ENCODE measurements around the gene TRMT10B.
"Not testable (repeated sequence)": the region's sequence is repeated elsewhere in the genome, so short reads cannot be mapped to it uniquely, and the experiment has no call there.

Gene TRMT10B

DNA sequence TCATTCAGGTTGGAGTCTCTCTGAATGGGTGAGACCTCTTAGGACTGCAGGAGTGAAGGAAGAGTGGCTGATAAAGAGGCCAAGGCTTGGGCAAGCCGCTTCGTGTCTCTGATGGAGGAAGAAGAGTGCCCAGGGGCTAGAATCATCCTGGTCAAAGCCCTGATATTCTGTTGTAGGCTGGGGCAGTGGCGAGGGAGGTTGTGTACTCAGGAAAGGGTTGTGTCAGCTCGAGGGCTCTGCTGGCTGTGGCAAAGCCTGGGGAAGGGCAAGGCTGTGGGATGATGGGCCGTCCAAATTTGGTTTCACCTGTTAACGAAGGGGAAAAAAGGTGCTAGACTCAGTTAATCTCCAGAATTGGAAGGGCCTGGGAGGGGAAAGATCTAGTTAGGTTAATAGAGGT lies 2.4 kb upstream of the TRMT10B start:
- DNase-seq (ENCODE audit: extremely low read depth in 1 of 2, low read depth in 1 of 2): no peak

DNA sequence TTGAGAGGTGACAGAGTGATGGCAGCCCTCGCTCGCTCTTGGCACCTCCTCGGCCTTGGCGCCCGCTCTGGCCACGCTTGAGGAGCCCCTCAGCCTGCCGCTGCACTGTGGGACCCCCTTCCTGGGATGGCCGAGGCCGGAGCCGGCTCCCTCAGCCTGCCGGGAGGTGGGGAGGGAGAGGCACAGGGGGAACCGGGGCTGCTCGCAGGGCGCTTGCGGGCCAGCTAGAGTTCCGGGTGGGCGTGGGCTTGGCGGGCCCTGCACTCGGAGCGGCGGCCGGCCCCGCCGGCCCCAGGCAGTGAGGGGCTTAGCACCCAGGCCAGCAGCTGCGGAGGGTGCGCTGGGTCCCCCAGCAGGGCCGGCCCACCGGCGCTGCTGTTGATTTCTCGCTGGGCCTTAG lies 1.9 kb upstream of the TRMT10B start:
- DNase-seq (ENCODE audit: extremely low read depth in 1 of 2, low read depth in 1 of 2): not testable (repeated sequence)

DNA sequence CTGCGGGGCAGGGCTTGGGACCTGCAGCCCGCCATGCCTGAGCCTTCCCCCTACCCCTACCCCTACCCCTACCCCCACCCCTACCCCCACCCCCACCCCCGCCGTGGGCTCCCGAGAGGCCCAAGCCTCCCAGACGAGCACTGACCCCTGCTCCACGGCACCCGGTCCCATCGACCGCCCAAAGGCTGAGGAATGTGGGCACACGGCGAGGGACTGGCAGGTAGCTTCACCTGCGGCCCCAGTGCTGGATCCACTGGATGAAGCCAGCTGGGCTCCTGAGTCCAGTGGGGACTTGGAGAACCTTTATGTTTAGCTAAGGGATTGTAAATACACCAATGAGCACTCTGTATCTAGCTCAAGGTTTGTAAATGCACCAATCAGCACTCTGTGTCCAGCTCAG lies 1.5 kb upstream of the TRMT10B start:
- not testable (repeated sequence) for DNase-seq (ENCODE audit: extremely low read depth in 1 of 2, low read depth in 1 of 2)

DNA sequence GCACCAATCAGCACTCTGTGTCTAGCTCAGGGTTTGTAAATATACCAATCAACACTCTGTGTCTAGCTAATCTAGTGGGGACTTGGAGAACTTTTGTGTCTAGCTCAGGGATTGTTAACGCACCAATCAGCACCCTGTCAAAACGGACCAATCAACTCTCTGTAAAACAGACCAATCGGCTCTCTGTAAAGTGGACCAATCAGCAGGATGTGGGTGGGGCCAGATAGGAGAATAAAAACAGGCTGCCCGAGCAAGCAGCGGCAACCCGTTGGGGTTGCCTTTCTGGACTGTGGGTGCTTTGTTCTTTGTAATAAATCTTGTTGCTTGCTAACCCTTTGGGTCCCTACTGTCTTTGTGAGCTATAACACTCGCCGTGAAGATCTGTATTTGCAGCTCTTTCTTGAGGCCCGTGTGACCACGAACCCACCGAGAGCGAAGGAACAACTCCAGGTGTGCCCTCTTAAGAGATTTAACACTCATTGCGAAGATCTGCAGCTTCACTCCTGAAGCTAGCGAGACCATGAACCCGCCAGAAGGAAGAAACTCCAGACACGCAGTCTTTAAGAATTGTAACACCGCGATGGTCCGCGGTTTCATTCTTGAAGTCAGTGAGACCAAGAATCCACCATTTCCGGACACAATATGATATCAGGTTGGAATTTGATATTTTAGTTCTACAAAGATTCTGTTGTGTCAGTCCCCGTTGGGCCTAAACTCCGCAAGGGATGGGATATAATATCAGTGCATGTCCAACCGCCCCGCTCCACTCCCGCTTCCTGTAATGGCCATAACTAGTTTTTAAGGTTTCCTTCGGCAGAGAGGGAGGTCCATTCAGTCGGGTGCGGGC lies 740 bp upstream of the TRMT10B start:
- DNase-seq (ENCODE audit: extremely low read depth in 1 of 2, low read depth in 1 of 2): no peak

DNA sequence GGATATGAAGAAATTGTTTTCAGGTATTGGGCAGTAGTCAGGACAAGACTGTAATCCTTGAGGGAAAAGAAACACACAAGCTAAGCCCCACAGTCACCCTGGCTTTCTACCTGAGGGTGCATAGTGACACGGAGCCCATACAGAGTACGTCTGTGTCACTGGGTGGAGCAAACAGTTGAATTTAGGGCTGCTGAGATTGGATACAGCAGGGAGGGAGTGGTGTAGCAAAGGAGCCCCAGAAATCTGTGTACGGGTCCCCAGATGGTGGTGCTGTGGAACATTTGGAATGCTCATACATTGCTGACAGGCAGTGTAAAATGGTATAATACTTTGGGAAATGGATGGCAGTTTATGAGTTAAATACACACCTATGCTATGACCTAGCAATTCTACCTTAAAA lies 5.1 kb downstream of the TRMT10B start:
- DNase-seq (ENCODE audit: extremely low read depth in 1 of 2, low read depth in 1 of 2): no peak

DNA sequence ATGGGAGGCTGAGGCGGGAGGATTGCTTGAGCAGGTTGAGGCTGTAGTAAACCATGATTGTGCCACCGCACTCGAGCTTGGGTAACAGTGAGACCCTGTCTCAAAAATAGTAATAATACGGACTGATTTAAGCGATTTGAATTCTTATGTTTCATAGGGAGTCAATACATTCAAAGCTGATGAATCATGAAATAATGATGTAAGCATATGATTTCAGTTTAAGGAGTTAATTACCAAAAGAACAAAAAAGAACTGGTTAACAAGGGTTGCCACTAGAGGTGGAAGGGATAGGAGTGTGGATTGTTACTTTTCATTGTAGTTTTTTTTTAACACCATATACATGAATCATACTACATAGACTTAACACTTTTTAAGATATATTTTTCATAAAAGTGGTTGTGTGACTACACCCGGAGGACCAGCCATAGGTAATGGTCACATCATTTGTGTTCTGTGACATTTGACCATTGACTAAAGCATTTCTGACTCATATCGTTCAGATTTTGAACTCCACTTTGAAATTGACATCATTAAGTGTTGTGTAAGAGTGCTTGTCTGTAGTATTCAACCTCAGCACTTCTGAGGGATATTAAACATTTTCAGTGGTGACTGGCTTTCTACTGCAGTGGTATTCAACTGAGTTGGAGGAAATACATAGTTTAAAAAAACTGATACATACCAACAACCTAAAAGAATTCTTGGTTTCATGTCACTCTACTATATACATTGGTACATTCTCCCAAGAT lies 7.0 kb downstream of the TRMT10B start:
- no peak for DNase-seq (ENCODE audit: extremely low read depth in 1 of 2, low read depth in 1 of 2)

DNA sequence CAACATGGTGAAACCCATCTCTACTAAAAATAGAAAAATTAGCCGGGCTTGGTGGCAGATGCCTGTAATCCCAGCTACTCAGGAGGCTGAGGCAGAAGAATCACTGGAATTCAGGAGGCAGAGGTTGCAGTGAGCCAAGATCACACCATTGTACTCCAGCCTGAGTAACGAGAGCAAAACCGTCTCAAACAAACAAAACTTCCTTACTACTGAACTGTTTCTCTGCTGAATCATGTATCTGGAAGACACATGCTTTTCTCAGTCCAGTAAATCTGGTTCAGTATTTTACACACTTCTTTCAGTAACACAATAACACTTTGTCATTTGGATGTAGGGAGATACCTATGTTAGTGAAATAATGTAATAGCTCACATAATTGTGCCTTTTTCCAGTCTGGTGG lies 7.9 kb downstream of the TRMT10B start:
- no peak for DNase-seq (ENCODE audit: extremely low read depth in 1 of 2, low read depth in 1 of 2)

DNA sequence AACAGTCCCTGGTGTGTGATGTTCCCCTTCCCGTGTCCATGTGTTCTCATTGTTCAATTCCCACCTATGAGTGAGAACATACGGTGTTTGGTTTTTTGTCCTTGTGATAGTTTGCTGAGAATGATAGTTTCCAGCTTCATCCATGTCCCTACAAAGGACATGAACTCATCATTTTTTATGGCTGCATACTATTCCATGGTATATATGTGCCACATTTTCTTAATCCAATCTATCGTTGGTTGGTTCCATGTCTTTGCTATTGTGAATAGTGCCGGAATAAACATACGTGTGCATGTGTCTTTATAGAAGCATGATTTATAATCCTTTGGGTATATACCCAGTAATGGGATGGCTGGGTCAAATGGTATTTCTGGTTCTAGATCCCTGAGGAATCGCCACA lies 11.7 kb downstream of the TRMT10B start:
- DNase-seq (ENCODE audit: extremely low read depth in 1 of 2, low read depth in 1 of 2): not testable (repeated sequence)

DNA sequence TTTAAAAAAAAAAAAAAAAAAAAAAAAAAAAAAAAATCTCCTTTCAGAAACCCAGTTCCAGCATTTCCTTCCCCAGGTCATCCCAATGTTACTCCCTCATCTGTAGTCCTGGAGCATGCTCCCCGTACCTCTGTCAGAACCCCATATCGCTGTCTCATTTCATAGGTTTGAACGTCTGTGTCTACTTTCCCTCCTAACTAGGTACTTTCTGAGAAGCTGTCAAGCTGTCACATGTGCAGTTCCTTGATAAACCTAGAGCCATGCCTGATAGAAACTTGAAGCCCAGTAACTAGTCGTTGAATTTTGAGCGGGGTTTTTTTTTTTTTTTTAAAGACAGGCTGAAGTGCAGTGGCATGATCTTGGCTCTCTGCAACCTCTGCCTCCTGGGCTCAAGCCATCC lies 15.7 kb downstream of the TRMT10B start:
- DNase-seq (ENCODE audit: extremely low read depth in 1 of 2, low read depth in 1 of 2): no peak

DNA sequence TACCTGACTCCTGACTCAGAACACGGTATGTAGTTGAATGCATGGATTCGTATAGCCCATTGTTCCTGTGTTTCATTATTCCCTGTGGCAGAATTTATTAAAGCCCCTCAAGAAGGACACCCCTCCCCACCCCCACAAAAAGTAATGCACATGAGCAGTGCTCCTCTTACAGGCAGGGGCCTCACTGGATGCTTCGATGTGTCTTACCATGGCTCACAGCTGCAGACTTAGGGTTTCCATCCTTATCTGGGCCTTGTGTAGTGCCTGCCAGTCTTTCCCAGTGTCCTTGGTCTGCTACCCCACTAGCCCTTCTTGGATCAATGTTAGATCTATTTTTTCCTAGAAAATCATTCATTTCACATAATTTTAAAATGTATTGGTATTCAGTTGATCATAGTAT lies 16.4 kb downstream of the TRMT10B start:
- DNase-seq (ENCODE audit: extremely low read depth in 1 of 2, low read depth in 1 of 2): no peak

DNA sequence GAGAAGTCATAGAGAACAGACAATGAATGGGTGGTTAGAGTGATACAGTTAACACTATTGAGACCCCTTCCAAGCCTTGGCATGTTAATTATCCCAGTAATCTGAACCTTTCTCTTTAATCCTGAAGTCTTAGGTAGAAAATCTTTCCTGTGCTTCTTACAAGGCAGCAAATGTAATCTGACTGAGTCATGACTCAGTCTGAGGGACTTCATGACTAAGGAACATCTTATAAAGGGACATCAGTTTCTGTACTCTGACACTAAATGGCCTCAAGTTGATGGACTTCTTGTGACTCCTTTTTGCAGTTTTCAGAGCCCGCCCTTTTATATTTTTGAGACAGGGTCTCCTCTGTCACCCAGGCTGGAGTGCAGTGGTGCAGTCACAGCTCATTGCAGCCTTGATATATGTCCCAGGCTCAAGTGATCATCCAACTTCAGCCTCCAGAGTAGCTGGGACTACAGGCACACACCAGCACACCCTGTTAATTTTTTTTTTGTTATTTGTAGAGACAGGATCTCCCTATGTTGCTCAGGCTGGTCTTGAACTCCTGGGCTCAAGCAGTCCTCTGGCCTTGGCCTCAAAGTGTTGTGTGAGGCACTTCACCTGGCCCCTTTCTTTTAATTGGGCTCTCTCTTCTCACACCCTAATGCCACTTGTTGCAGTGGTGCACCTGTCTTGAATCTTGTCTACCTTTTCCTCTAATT lies 21.8 kb downstream of the TRMT10B start:
- no peak for DNase-seq (ENCODE audit: extremely low read depth in 1 of 2, low read depth in 1 of 2)

DNA sequence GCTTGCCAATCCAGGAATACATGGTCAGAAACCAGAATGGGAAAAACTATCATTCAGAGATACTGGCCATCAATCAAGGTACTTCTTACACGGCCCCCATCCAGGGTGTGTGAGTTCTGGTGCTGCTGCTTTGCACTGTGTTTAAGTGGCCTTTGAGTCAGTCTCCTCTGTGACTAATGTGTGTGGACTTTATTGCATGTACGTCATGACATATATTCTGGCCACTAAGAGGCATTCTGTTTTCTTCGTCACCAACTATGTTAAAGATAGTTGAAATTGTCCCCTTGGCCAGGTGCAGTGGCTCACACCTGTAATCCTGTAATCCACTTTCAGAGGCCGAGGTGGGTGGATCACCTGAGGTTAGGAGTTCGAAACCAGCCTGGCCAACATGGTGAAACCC lies 22.7 kb downstream of the TRMT10B start:
- no peak for DNase-seq (ENCODE audit: extremely low read depth in 1 of 2, low read depth in 1 of 2)

DNA sequence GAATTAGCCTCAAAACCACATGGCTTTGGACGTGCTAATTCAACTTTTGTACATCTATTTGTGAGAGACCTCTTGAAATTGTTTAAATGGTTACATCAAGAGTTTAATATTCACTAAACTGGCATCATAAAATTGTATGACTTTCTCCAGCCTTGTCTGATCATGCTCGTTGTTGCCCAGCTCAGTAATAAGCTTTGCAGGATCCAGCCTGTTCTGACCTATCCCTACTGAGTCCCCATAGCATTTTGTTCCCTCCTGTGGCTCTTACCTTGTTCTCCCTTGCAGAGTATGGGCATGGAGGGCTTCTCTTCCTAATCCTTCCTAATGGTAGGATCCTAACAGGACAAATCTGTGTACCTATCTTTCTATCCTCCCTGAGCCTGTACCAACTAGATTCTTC lies 24.9 kb downstream of the TRMT10B start:
- no peak for DNase-seq (ENCODE audit: extremely low read depth in 1 of 2, low read depth in 1 of 2)

DNA sequence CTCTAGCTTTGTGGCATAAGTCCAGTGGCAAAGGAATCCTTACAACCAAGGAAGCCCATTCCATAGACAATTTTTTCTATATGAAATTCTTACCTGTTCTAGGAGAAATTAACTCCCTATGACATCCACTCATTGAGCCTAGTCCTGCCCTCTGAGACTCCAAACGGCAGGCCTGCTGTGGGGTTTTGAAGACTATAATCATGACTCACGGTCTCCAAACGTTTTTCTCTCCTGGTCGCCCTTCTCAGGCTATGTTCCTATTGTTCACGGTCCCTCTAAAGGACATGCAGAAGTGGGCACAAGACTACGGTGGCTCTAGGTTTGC lies 30.6 kb downstream of the TRMT10B start:
- DNase-seq (ENCODE audit: extremely low read depth in 1 of 2, low read depth in 1 of 2): no peak

DNA sequence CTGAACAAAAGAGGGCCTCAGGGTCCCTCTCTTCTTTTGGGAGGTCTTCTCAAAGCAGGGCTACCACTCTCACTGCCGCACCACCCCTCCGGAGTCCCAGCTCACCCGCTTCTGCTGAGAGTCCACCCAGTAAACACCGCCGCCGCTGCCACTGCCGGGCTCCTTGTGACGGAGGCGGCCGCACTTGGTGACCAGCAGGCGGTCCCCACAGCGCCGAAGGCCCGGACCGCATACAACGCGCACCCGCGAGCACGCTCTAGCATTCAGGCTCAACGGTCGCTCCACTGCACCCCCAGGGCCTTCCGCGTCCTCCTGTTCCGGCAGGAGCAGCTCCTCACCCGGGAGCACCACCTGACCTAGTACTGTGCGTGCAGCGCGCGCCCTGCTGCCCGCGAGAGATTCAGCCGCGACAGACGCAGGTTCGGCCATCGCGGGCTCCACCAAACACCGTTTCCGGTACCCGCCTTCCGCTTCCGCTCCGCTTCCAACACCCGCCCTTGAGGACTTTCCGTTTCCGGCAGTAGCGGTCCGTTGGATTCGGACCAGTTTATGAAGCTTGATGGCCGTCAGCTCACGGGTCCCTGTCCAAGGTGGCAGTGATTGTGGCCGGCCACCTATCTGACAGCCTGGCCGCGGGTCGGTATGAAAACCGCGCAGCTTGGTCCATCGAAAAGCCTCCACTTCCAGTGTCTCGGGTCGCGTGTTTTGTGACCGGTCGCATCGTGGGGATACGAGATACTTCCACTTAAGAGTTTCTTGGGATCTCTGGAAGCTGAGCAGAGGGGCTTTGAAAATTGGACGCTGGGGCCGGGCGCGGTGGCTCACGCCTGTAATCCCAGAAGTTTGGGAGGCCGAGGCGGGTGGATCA lies 31.2 kb downstream of the TRMT10B start, which contains the start of gene EXOSC3:
Gene EXOSC3, minus strand, starts transcription at position 449 of the 868 bp plus-strand sequence. Its CDS starts 20 bp downstream, at position 429.
- peak; percentile 59 to 79 for DNase-seq (ENCODE audit: extremely low read depth in 1 of 2, low read depth in 1 of 2)

DNA sequence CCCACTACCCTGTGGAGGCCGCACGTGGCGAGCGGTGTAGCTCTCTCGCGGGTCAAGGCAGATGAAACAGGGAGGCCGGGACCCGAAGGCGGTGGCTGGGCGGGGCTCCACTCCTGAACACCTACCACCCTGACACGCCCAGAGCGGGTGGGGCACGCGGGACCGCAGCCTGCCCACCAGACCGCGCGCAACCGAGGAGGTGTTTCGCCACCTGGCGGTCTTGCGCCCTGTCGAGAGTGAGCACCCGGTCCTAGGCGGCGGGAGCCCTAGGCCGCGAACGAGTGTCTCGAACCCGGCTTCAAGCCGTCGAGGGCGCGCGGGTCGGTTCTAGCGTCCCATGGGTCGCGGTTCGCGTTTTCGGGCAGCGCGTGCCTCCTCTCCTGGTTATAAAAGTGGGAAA lies 33.5 kb downstream of the TRMT10B start:
- no peak for DNase-seq (ENCODE audit: extremely low read depth in 1 of 2, low read depth in 1 of 2)

DNA sequence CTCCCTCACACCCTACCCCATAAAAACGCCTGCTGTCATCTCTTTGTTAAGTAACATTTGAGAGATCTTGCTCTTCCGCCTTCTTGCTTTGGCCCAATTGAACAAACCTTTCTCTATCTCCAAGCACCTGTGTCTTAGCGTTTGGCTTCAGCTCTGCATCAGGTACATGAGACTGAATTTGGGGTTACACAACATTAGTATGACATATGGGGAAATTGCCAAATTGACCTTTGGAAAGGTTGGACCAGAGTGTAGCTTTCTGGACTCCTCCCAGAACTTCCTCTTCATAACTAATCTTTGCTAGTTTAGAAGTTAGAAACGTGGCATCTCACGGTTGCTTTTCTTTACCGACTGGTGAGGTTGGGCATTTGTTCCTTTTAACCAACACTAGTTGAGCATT lies 34.7 kb downstream of the TRMT10B start:
- DNase-seq (ENCODE audit: extremely low read depth in 1 of 2, low read depth in 1 of 2): no peak

DNA sequence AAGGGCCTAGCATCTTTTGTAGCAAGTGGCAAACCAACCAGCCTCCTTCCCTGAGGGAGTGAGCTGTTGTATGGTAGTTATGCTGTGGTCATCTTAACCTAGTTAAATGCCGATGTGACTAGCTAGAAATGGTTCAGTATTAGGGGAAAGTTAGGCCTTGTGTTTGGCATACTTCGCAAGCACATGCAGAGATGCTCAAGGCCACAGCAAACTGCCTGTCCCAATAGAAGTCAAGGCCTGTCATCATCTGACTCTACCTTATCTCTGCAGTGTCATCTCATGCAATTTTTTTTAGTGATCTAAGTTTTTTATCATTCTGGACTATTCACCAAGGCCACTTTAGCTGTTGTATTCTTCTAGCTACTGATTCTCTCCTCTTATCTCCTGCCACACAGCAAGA lies 36.5 kb downstream of the TRMT10B start:
- DNase-seq (ENCODE audit: extremely low read depth in 1 of 2, low read depth in 1 of 2): no peak

DNA sequence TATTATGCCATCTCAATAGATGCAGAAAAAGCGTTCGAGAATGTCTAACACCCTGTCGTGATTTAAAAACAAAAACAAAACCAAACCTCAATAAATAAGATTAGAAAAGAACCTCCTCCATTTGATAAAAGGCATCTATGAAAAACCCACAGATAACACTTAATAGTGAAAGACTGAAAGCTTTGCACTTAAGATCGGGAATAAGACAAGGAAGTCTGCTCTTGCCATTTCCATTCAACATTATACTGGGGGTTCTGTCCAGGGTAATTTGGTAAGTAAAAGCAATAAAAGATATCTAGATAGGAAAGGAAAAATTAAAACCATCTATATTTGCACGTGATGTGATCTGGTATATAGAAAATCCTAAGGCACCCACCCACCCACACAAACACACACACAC lies 38.5 kb downstream of the TRMT10B start:
- no peak for DNase-seq (ENCODE audit: extremely low read depth in 1 of 2, low read depth in 1 of 2)

DNA sequence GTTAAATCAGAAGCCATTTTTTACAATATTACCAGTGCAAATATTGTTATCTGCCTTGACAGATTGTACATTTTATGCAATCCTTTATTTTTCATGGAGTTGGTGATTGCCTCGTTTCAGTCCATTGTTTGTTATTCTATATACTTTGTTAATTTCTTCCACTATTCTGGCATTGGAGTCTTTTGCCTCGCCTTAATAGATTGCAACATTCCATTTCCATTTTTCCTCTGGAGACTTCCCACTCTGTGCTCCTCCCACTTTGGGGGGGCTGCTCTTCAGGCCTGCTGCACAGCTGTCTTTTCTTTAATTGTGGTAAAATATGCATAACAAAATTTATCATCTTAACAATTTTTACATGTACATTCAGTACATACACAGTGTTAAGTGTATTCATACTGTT lies 42.6 kb downstream of the TRMT10B start:
- no peak for DNase-seq (ENCODE audit: extremely low read depth in 1 of 2, low read depth in 1 of 2)

DNA sequence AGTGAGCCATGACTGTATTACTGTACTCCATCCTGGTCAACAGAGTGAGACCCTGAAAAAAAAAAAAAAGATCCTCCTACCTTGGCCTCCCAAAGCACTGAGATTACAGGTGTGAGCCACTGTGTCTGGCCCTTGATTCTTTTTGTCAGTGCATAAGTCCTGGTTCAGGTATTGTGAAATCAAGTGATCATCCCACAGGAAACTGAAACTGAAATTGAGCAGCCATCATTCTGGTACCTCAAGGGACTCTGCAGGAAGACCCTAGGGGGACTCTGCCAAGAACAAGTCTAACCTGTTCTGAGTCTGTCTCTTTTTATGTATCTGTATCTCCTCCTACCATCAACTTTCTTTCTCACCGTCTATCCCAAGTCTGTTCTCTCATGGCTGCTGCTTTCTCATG lies 45.1 kb downstream of the TRMT10B start:
- no peak for DNase-seq (ENCODE audit: extremely low read depth in 1 of 2, low read depth in 1 of 2)

Data from activated CD8-positive, alpha-beta memory T cell treated with anti-CD3 and anti-CD28 coated beads for 1 hour (primary cell).